Ishikawa (cell line): ENCODE measurements around the gene MCF2L.

Source experiments
- CEBPB ChIP-seq: IDR thresholded peaks from 2 replicates; pipeline ENCODE4 v1.6.1; 2012
- CREB1 ChIP-seq: IDR thresholded peaks from 2 replicates; pipeline ENCODE4 v1.6.1; 2012; ENCODE audit warnings: low read depth
- EGR1 ChIP-seq: IDR thresholded peaks from 2 replicates; pipeline ENCODE4 v1.6.1; 2012
- EP300 ChIP-seq: IDR thresholded peaks from 2 replicates; pipeline ENCODE4 v1.6.1; 2012; ENCODE audit warnings: borderline replicate concordance
- FOXM1 ChIP-seq: IDR thresholded peaks from 2 replicates; pipeline ENCODE4 v1.6.1; 2012; ENCODE audit warnings: low read depth, borderline replicate concordance
- MAX ChIP-seq: IDR thresholded peaks from 2 replicates; pipeline ENCODE4 v1.6.1; 2012
- NFIC ChIP-seq: IDR thresholded peaks from 2 replicates; pipeline ENCODE4 v1.6.1; 2012
- RAD21 ChIP-seq: IDR thresholded peaks from 2 replicates; pipeline ENCODE4 v1.6.1; 2012; ENCODE audit warnings: low read depth
- REST ChIP-seq: IDR thresholded peaks from 2 replicates; pipeline ENCODE4 v1.6.1; 2012; ENCODE audit warnings: low read depth, mild to moderate bottlenecking
- TAF1 ChIP-seq: IDR thresholded peaks from 2 replicates; pipeline ENCODE4 v1.6.1; 2012; ENCODE audit warnings: low read depth, mild to moderate bottlenecking
- TCF12 ChIP-seq: IDR thresholded peaks from 2 replicates; pipeline ENCODE4 v1.6.1; 2012; ENCODE audit warnings: low read depth
- TEAD4 ChIP-seq: IDR thresholded peaks from 2 replicates; pipeline ENCODE4 v1.6.1; 2012
- YY1 ChIP-seq: IDR thresholded peaks from 2 replicates; pipeline ENCODE4 v1.6.1; 2012; ENCODE audit warnings: low read depth
- ZBTB7A ChIP-seq: IDR thresholded peaks from 2 replicates; pipeline ENCODE4 v1.6.1; 2012; ENCODE audit warnings: low read depth
- TF ChIP-seq, protein P1 (sequence below): IDR thresholded peaks from 2 replicates; pipeline ENCODE4 v1.6.1; 2012

The MCF2L gene

DNA sequence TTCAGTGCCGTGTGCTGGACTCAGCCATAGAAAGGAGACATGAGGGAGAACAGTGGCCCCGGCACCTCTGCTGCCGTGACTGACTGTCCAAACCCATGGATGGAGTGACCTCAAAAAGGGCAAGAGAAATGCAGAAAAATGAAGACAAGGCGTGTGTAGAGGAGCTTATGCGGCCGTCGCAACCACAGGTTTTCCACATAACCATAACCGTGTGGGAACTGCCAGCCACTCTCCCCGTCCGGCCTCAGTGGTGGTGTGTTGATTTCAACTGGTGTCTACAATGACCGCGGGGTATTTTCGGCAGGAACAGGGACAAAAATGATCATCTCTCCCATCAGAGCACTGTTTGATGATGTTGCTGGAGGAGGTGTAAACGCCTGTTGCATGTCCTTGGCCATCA lies 93.7 kb downstream of the MCF2L start:
- no peak for TF ChIP-seq CEBPB
- TF ChIP-seq EGR1: no peak
- no peak for TF ChIP-seq CREB1
- no peak for TF ChIP-seq ZBTB7A
- no peak for TF ChIP-seq TCF12
- no peak for TF ChIP-seq TEAD4
- TF ChIP-seq EP300: no peak

- no peak for TF ChIP-seq NFIC
- TF ChIP-seq CREB1: no peak
- TF ChIP-seq FOXM1: no peak
- no peak for TF ChIP-seq TAF1
- no peak for TF ChIP-seq RAD21
- TF ChIP-seq MAX: no peak
- TF ChIP-seq EP300: no peak
- no peak for TF ChIP-seq YY1
- TF ChIP-seq, protein P1, sequence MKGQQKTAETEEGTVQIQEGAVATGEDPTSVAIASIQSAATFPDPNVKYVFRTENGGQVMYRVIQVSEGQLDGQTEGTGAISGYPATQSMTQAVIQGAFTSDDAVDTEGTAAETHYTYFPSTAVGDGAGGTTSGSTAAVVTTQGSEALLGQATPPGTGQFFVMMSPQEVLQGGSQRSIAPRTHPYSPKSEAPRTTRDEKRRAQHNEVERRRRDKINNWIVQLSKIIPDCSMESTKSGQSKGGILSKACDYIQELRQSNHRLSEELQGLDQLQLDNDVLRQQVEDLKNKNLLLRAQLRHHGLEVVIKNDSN: no peak
- TF ChIP-seq REST: no peak
- TF ChIP-seq CEBPB: no peak
- TF ChIP-seq ZBTB7A: no peak
- TF ChIP-seq TCF12: no peak
- TF ChIP-seq EGR1: no peak
- no peak for TF ChIP-seq TEAD4
These were observed 94.1 kb downstream of the MCF2L start for GRCh38 chr13:113063091-113063491.

- TF ChIP-seq TEAD4 (no peak), MAX (no peak), CEBPB (no peak), YY1 (no peak), ZBTB7A (no peak)
These were observed 95.1 kb downstream of the MCF2L start for GRCh38 chr13:113064000-113064533.

- peak; percentile 88 for TF ChIP-seq MAX
- 0 out of 2 replicates have a peak, but pooled peaks have one; percentile 36 for TF ChIP-seq CEBPB
- TF ChIP-seq EP300: peak; percentile 66; the same call in 1 of the 2 replicates
- TF ChIP-seq TCF12: peak; percentile 81
- no peak for TF ChIP-seq CREB1
- TF ChIP-seq REST: no peak
- TF ChIP-seq, protein P1: peak; percentile 54; the same call in 1 of the 2 replicates
- no peak for TF ChIP-seq NFIC
- TF ChIP-seq TEAD4: peak; percentile 56
- TF ChIP-seq ZBTB7A: 0 out of 2 replicates have a peak, but pooled peaks have one; percentile 24
These were observed 95.8 kb downstream of the MCF2L start for GRCh38 chr13:113064534-113065405.

- TF ChIP-seq EGR1 (no peak), TEAD4 (no peak), RAD21 (no peak), CREB1 (no peak), TCF12 (no peak), MAX (no peak), CEBPB (no peak), REST (no peak), TAF1 (no peak), EP300 (no peak), YY1 (no peak), FOXM1 (no peak), ZBTB7A (no peak)
- TF ChIP-seq, protein P1: no peak
These were observed 96.6 kb downstream of the MCF2L start for GRCh38 chr13:113065406-113066141.
